OCI-LY7 (cell line): ENCODE results near the gene COX14.

Source experiments
- EZH2phosphoT487 ChIP-seq: fragments of 200-600 bp; sonication (generic); IDR thresholded peaks from 2 replicates; pipeline ENCODE4 v1.6.1; 2018; ENCODE audit warnings: low read depth, borderline replicate concordance, mild to moderate bottlenecking, mixed run types, antibody characterized with exemption, low read length, moderate library complexity, mixed read lengths
- TF ChIP-seq, protein P1 (sequence below): fragments of 200-600 bp; sonication (generic); conservative IDR thresholded peaks from 2 replicates; pipeline ENCODE4 v1.5.1; 2014; ENCODE audit warnings: mild to moderate bottlenecking, antibody characterized with exemption, low read length, moderate library complexity, mixed read lengths

DNA sequence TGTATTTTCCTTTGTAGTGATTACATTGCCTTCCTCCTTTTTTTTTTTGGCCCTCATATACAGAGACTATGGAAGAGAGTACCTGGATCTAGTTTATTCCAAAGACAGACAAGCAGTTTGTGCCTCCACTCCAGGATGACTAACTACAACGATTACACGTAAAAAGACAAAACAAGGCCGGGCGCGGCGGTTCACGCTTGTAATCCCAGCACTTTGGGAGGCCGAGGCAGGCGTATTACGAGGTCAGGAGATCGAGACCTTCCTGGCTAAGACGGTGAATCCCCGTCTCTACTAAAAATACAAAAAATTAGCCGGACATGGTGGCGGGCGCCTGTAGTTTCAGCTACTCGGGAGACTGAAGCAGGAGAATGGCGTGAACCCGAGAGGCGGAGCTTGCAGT lies 52.9 kb downstream of the COX14 start:
- TF ChIP-seq, protein P1, sequence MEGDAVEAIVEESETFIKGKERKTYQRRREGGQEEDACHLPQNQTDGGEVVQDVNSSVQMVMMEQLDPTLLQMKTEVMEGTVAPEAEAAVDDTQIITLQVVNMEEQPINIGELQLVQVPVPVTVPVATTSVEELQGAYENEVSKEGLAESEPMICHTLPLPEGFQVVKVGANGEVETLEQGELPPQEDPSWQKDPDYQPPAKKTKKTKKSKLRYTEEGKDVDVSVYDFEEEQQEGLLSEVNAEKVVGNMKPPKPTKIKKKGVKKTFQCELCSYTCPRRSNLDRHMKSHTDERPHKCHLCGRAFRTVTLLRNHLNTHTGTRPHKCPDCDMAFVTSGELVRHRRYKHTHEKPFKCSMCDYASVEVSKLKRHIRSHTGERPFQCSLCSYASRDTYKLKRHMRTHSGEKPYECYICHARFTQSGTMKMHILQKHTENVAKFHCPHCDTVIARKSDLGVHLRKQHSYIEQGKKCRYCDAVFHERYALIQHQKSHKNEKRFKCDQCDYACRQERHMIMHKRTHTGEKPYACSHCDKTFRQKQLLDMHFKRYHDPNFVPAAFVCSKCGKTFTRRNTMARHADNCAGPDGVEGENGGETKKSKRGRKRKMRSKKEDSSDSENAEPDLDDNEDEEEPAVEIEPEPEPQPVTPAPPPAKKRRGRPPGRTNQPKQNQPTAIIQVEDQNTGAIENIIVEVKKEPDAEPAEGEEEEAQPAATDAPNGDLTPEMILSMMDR, result no peak
- TF ChIP-seq EZH2phosphoT487, result no peak
